Osteoblast (primary cell): Measurements from ENCODE around the gene BLOC1S3. TPM values are rescaled to one million over a fixed set of nuclear protein-coding genes. Genes with fewer than 3 reads are reported as not detected.

Source experiments
- DNase-seq: peaks from one replicate; pipeline ENCODE4 v3.0.0; 2011; ENCODE audit warnings: low spot score, mixed read lengths; ENCODE audit not compliant: insufficient read length; ENCODE audit errors: missing footprints
- H2AFZ ChIP-seq: 2 replicates; pipeline ENCODE4 v1.6.0; 2011; ENCODE audit warnings: mild to moderate bottlenecking, low read length
- H3K27ac ChIP-seq: 2 replicates; pipeline ENCODE4 v1.5.1; 2011; ENCODE audit warnings: mild to moderate bottlenecking, low read depth, low read length, moderate library complexity
- H3K27me3 ChIP-seq: 2 replicates; pipeline ENCODE4 v1.6.0; 2012; ENCODE audit warnings: mild to moderate bottlenecking, control low read depth, inconsistent platforms, low read length, moderate library complexity; ENCODE audit not compliant: insufficient read depth
- H3K36me3 ChIP-seq: 2 replicates; pipeline ENCODE4 v1.5.1; 2011; ENCODE audit warnings: mild to moderate bottlenecking, low read length, control low read depth, moderate library complexity; ENCODE audit not compliant: insufficient read depth
- H3K4me1 ChIP-seq: 2 replicates; pipeline ENCODE4 v1.5.1; 2011; ENCODE audit warnings: mild to moderate bottlenecking, low read length, control low read depth, moderate library complexity; ENCODE audit not compliant: insufficient read depth
- H3K4me2 ChIP-seq: 2 replicates; pipeline ENCODE4 v1.6.0; 2011; ENCODE audit warnings: mild to moderate bottlenecking, low read length; ENCODE audit not compliant: insufficient read depth
- H3K4me3 ChIP-seq: fragments of 200-600 bp; sonication (generic); 3 replicates; pipeline ENCODE4 v1.5.1; 2012; ENCODE audit warnings: mild to moderate bottlenecking, low read length, inconsistent platforms; ENCODE audit not compliant: insufficient read depth
- H3K79me2 ChIP-seq: 2 replicates; pipeline ENCODE4 v1.6.0; 2012; ENCODE audit warnings: mild to moderate bottlenecking, low read length, control low read depth, inconsistent platforms; ENCODE audit not compliant: insufficient read depth
- H3K9me3 ChIP-seq: 2 replicates; pipeline ENCODE4 v1.5.1; 2011; ENCODE audit warnings: low read depth, low read length, control low read depth
- H4K20me1 ChIP-seq: 2 replicates; pipeline ENCODE4 v1.6.0; 2012; ENCODE audit warnings: mild to moderate bottlenecking, low read length, control low read depth; ENCODE audit not compliant: insufficient read depth
- CTCF ChIP-seq: IDR thresholded peaks from 2 replicates; pipeline ENCODE4 v1.5.1; 2011; ENCODE audit warnings: mild to moderate bottlenecking, low read depth, low read length, moderate library complexity; ENCODE audit errors: extremely low read depth
- total RNA-seq: library from RNA; depleted of rRNA; stranded (reverse); fragments of >200 nt; gene quantifications from 2 replicates; pipeline ENCODE4 v1.2.3, GENCODE V29; 2012

BLOC1S3 gene
- total RNA-seq, 1 donor, result 7.2 TPM

GRCh38 chr19:45151320-45151719, 27.3 kb upstream of the BLOC1S3 start:
- Histone ChIP-seq H3K4me1 (peaks cover 20% of the 10 kb centered on the region), H3K9me3 (no peaks in the 10 kb centered on the region), H3K27me3 (peaks cover 24% of the 10 kb centered on the region), H3K79me2 (no peaks in the 10 kb centered on the region), H3K36me3 (peaks cover 8% of the 10 kb centered on the region), H3K4me3 (no peak overlapping the region), H3K27ac (no peak overlapping the region), H3K4me2 (no peak overlapping the region), H2AFZ (no peak overlapping the region), H4K20me1 (peaks cover 16% of the 10 kb centered on the region)
- DNase-seq, result peak; percentile 83
- TF ChIP-seq CTCF, result no peak

DNA sequence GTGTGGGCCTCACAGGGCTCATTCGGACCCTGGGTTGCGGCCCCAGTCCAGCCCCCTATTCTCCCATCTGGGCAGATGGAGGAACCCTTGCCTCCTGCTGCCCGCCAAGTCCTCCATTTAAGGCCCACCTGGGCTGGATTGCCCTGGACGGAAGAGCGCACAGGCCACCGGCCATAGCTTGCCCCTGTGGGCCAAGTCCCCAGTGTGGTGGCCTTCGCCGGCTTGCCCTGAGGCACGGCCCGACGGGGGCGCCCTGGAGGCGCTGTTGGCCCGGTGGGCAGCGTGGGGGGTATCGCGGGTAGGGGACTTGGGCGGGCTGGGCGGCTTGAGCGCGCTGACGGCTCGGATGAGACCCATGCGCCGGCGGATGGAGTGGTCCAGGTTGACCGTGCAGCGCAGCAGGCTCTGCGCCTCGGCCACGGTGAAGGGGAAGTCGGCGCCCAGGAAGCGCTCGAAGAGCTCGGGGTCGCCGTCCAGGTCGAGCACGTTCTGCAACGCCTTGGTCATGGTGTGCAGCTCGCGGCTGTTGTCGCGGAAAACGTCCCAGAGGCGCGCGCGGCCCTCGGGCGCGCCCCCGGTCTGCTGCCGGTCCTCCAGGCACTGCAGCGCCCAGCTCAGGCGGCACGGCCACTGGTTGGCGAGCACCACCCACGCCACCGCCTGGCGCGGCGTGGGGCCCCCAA, 26.6 kb upstream of the BLOC1S3 start:
- no peaks in the 10 kb centered on the region for H3K9me3 ChIP-seq

GRCh38 chr19:45152504-45153338, 25.9 kb upstream of the BLOC1S3 start:
- Histone ChIP-seq H3K4me1 (peaks cover 20% of the 10 kb centered on the region), H3K79me2 (no peaks in the 10 kb centered on the region), H2AFZ (no peak overlapping the region), H3K36me3 (no peaks in the 10 kb centered on the region), H3K27ac (no peak overlapping the region), H3K27me3 (peaks cover 24% of the 10 kb centered on the region), H3K4me3 (peak overlapping the region; percentile 46), H4K20me1 (peaks cover 16% of the 10 kb centered on the region), H3K4me2 (peak overlapping the region; percentile 42), H3K9me3 (no peaks in the 10 kb centered on the region)
- DNase-seq, result peak; percentile 90
- no peak for TF ChIP-seq CTCF

More for the DNA sequence above, 26.6 kb upstream of the BLOC1S3 start:
- Histone ChIP-seq H3K4me2 (peak overlapping the region; percentile 42), H3K27ac (no peak overlapping the region), H3K36me3 (peaks cover 4% of the 10 kb centered on the region), H3K4me3 (peak overlapping the region; percentile 46), H3K27me3 (peaks cover 24% of the 10 kb centered on the region), H4K20me1 (peaks cover 16% of the 10 kb centered on the region), H3K4me1 (peaks cover 20% of the 10 kb centered on the region), H2AFZ (no peak overlapping the region), H3K79me2 (no peaks in the 10 kb centered on the region)
- DNase-seq, result peak; percentile 84
- TF ChIP-seq CTCF, result no peak
